Measurements from ENCODE around the gene KIAA0513. TPM values are rescaled to one million over a fixed set of nuclear protein-coding genes. Genes with fewer than 3 reads are reported as not detected.

Gene KIAA0513
- total and polyA plus RNA-seq, 5 donors from 2014 or later, result 1.5 to 7.5 (median 3.3) TPM

DNA sequence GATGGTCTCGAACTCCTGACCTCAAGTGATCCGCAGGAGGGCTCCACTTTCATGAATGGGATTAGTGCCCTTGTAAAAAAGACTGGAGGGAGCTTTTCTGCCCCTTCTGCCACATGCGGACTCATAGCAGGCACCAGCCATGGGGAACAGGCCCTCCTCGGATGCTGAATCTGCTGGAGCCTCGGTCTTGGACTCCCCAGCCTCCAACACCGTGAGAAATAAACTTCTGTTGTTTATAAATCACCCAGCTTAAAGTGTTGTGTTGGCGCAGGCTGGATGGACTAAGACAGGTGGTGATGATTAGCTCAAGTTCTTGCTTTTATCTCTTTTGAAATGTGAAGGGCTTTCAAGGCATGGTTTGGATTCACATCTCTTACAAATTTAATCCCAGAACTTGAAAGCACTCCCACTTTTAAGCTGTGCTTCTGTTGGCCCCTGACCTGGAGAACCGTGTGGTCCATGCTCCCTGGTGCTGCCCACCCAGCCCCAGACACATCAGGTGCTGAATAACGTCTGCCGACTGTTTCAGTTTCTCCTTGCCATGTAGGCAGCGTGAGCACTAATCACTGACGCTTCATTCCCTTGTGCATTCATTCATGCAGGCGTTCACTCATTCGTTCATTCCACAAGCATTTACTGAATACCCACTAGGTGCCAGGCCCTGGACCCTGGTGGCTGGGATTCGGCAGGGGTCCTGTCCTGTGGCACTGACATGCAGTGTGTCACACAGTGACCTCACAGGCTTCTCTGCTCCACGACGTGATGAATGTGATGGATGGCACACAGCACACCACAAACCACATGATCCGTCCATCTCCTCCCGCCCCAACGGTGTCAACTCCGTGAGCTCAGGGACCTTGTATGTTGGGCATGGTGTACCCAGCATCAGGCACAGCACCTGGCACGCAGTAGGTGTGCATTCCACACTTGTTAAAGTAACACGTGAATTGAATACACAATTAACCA lies 75.8 kb downstream of the KIAA0513 start:
- Histone ChIP-seq H3K36me3 (ENCODE audit: control insufficient read depth, insufficient read depth, low read length) (no peaks in the 10 kb centered on the region), H3K4me1 (ENCODE audit: control insufficient read depth, insufficient read depth, low read length, poor library complexity, severe bottlenecking) (peaks cover 12% of the 10 kb centered on the region), H3K9me3 (ENCODE audit: control insufficient read depth in 2 of 2, low read length in 2 of 2) (no peaks in the 10 kb centered on the region), H3K27me3 (ENCODE audit: control insufficient read depth, insufficient read depth, low read length) (no peaks in the 10 kb centered on the region), H3K4me3 (ENCODE audit: low read depth, low read length) (no peak overlapping the region), H3K27ac (ENCODE audit: insufficient read depth, low read length, poor library complexity, severe bottlenecking) (no peak overlapping the region)
- DNase-seq, result no peak
- H3K9me3 Mint-ChIP-seq, result no peaks in the 10 kb centered on the region
- H3K27ac Mint-ChIP-seq, result peak overlapping the region in 1 of 3 donors; percentile 62
- H3K4me3 Mint-ChIP-seq, result no peak overlapping the region
- ATAC-seq (ENCODE audit: low read depth in 2 of 2), result no peak
- no peaks in the 10 kb centered on the region for H3K36me3 Mint-ChIP-seq
- H3K27me3 Mint-ChIP-seq, result no peaks in the 10 kb centered on the region
- H3K4me1 Mint-ChIP-seq, result peaks cover 0 to 27% (median 3%) of the 10 kb centered on the region in 4 donors

DNA sequence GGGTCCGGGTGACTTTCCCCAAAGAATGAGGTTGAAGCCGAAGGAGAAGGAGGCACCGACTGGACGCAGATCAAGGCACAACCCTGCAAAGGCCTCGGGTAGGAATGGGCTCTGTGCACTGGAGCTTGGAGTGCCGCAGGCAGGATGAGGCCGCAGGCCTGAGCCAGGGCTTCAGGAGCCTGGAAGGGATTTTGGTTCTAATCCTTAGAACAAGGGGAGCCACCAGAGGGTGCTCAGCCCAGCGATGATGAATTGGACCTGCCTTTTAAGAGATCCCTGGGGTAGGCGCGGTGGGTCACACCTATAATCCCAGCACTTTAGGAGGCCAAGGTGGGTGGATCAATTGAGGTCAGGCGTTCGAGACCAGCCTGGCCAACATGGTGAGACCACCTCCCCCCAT lies 76.6 kb downstream of the KIAA0513 start:
- no peak for DNase-seq
- no peaks in the 10 kb centered on the region for H3K9me3 ChIP-seq (ENCODE audit: control insufficient read depth in 2 of 2, low read length in 2 of 2)
- H3K4me3 Mint-ChIP-seq, result no peak overlapping the region
- no peak overlapping the region for H3K4me3 ChIP-seq (ENCODE audit: low read depth, low read length)
- peaks cover 0 to 27% (median 3%) of the 10 kb centered on the region in 4 donors for H3K4me1 Mint-ChIP-seq
- no peaks in the 10 kb centered on the region for H3K36me3 ChIP-seq (ENCODE audit: control insufficient read depth, insufficient read depth, low read length)
- H3K9me3 Mint-ChIP-seq, result no peaks in the 10 kb centered on the region
- H3K27ac Mint-ChIP-seq, result peak overlapping the region in 1 of 3 donors; percentile 62
- H3K36me3 Mint-ChIP-seq, result no peaks in the 10 kb centered on the region
- H3K27me3 Mint-ChIP-seq, result no peaks in the 10 kb centered on the region
- peaks cover 12% of the 10 kb centered on the region for H3K4me1 ChIP-seq (ENCODE audit: control insufficient read depth, insufficient read depth, low read length, poor library complexity, severe bottlenecking)
- ATAC-seq (ENCODE audit: low read depth in 2 of 2), result no peak
- no peak overlapping the region for H3K27ac ChIP-seq (ENCODE audit: insufficient read depth, low read length, poor library complexity, severe bottlenecking)
- no peaks in the 10 kb centered on the region for H3K27me3 ChIP-seq (ENCODE audit: control insufficient read depth, insufficient read depth, low read length)

DNA sequence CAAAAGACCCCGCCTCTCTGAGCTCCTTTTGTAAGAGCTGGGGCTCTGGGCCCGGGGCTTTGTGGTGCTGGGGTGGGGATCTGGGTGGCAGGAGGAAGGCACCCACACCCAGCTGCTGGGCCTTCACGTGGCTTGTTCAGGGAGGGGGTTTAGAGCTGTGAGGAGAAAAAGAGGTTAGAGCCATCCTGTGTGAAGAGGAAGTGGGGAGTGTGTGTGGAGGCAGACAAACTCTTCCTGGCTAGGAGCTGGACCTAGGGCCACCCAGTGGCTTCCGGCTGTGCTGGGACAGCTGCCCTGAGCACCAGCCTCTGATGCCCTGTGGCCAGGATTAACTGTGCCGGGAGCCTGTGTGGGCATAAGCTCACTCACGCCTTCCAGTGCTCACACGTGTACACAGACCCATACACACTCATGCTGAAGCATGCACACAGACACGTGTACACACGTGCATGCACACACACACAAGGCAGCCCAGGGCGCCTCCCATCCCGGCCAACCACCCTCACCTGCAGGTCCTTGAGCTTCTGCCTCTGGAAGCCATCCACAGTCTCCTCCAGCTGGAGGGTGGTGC lies 77.3 kb downstream of the KIAA0513 start:
- no peak overlapping the region for H3K27ac ChIP-seq (ENCODE audit: insufficient read depth, low read length, poor library complexity, severe bottlenecking)

DNA sequence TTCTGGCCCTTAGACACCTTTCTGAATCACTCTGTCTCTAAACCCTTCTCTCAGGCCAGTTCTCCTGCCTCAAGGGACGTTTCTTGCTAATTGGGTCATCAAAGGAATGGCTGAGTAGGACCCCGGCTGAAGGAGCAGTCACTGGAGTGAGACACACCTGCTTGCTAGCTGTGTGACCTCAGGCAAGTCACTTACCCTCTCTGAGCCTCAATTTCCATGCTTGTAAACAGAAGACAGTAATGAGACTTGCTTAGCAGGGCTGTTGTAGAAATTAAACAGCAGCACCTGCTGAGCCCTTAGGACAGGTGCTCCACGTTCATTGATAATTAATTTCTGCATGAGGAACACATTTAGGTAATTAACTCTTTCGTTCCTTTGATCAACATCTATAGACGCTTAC lies 77.9 kb downstream of the KIAA0513 start:
- Mint-ChIP-seq H3K27me3 (no peaks in the 10 kb centered on the region), H3K27ac (peak overlapping the region in 2 of 3 donors; percentile 76 to 78), H3K4me3 (no peak overlapping the region), H3K4me1 (peaks cover 0 to 27% (median 3%) of the 10 kb centered on the region in 4 donors), H3K36me3 (no peaks in the 10 kb centered on the region), H3K9me3 (no peaks in the 10 kb centered on the region)
- no peak overlapping the region for H3K27ac ChIP-seq (ENCODE audit: insufficient read depth, low read length, poor library complexity, severe bottlenecking)
- peaks cover 12% of the 10 kb centered on the region for H3K4me1 ChIP-seq (ENCODE audit: control insufficient read depth, insufficient read depth, low read length, poor library complexity, severe bottlenecking)
- no peak overlapping the region for H3K4me3 ChIP-seq (ENCODE audit: low read depth, low read length)
- no peaks in the 10 kb centered on the region for H3K27me3 ChIP-seq (ENCODE audit: control insufficient read depth, insufficient read depth, low read length)
- no peaks in the 10 kb centered on the region for H3K9me3 ChIP-seq (ENCODE audit: control insufficient read depth in 2 of 2, low read length in 2 of 2)
- ATAC-seq (ENCODE audit: low read depth in 2 of 2) (no peak), DNase-seq (no peak)
- H3K36me3 ChIP-seq (ENCODE audit: control insufficient read depth, insufficient read depth, low read length), result no peaks in the 10 kb centered on the region

More for the DNA sequence above, 77.3 kb downstream of the KIAA0513 start:
- peak overlapping the region; percentile 76 to 91 (median 78) for H3K27ac Mint-ChIP-seq
- Histone ChIP-seq H3K4me3 (ENCODE audit: low read depth, low read length) (no peak overlapping the region), H3K36me3 (ENCODE audit: control insufficient read depth, insufficient read depth, low read length) (no peaks in the 10 kb centered on the region), H3K27me3 (ENCODE audit: control insufficient read depth, insufficient read depth, low read length) (no peaks in the 10 kb centered on the region), H3K9me3 (ENCODE audit: control insufficient read depth in 2 of 2, low read length in 2 of 2) (no peaks in the 10 kb centered on the region), H3K4me1 (ENCODE audit: control insufficient read depth, insufficient read depth, low read length, poor library complexity, severe bottlenecking) (peaks cover 12% of the 10 kb centered on the region)
- ATAC-seq (ENCODE audit: low read depth in 2 of 2) (peak; percentile 66 to 69), DNase-seq (peak in 2 of 3 donors; percentile 20 to 75)
- H3K9me3 Mint-ChIP-seq, result no peaks in the 10 kb centered on the region
- no peaks in the 10 kb centered on the region for H3K36me3 Mint-ChIP-seq
- peaks cover 0 to 27% (median 3%) of the 10 kb centered on the region in 4 donors for H3K4me1 Mint-ChIP-seq
- H3K27me3 Mint-ChIP-seq, result no peaks in the 10 kb centered on the region
- peak overlapping the region in 2 of 4 donors; percentile 48 to 50 for H3K4me3 Mint-ChIP-seq

DNA sequence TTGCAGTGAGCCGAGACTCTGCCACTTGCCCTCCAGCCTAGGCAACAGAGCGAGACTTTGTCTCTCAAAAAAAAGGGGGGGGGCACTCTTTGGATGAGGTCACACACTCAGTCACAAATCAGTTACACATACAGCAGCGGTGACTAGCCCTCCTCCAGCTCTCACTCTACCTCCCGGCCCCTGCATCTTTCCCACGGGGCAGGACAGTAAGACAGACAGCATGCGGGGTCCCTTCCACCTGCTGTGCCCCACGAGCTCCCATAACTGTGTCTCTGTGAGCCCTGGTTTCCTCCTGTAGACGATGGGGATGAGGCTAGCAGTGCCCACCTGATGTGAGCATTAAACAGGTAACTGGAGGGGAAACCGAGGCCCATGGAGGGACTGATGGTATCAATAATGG lies 79.5 kb downstream of the KIAA0513 start:
- Mint-ChIP-seq H3K4me3 (no peak overlapping the region), H3K36me3 (no peaks in the 10 kb centered on the region), H3K27ac (no peak overlapping the region), H3K27me3 (no peaks in the 10 kb centered on the region), H3K9me3 (no peaks in the 10 kb centered on the region), H3K4me1 (peaks cover 0 to 24% (median 3%) of the 10 kb centered on the region in 4 donors)
- Histone ChIP-seq H3K4me1 (ENCODE audit: control insufficient read depth, insufficient read depth, low read length, poor library complexity, severe bottlenecking) (peaks cover 12% of the 10 kb centered on the region), H3K9me3 (ENCODE audit: control insufficient read depth in 2 of 2, low read length in 2 of 2) (no peaks in the 10 kb centered on the region), H3K27ac (ENCODE audit: insufficient read depth, low read length, poor library complexity, severe bottlenecking) (no peak overlapping the region), H3K27me3 (ENCODE audit: control insufficient read depth, insufficient read depth, low read length) (no peaks in the 10 kb centered on the region), H3K4me3 (ENCODE audit: low read depth, low read length) (no peak overlapping the region), H3K36me3 (ENCODE audit: control insufficient read depth, insufficient read depth, low read length) (no peaks in the 10 kb centered on the region)
- ATAC-seq (ENCODE audit: low read depth in 2 of 2) (no peak), DNase-seq (no peak)

DNA sequence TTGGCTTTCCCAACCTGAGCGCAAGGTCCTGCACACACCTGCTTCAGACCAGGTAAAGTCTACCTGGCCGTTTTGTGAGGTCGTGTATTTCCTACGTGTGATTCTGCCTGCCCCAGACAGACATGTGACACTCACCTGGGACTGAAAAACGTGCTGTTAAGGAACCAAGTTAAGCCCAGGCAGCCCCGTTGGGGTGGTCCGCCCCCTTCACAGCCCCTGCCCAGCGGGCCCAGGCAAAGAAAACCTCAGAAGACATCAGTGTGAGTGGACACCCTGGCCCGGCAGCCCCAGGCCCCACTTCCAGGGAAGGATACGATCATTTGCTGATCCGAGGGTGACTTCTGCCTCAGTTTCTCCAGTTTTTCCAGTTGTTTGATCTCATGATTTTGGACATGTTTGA lies 79.9 kb downstream of the KIAA0513 start:
- Histone ChIP-seq H3K27me3 (ENCODE audit: control insufficient read depth, insufficient read depth, low read length) (no peaks in the 10 kb centered on the region), H3K9me3 (ENCODE audit: control insufficient read depth in 2 of 2, low read length in 2 of 2) (no peaks in the 10 kb centered on the region), H3K4me1 (ENCODE audit: control insufficient read depth, insufficient read depth, low read length, poor library complexity, severe bottlenecking) (peaks cover 12% of the 10 kb centered on the region), H3K4me3 (ENCODE audit: low read depth, low read length) (no peak overlapping the region), H3K36me3 (ENCODE audit: control insufficient read depth, insufficient read depth, low read length) (no peaks in the 10 kb centered on the region), H3K27ac (ENCODE audit: insufficient read depth, low read length, poor library complexity, severe bottlenecking) (no peak overlapping the region)
- Mint-ChIP-seq H3K4me3 (no peak overlapping the region), H3K27ac (no peak overlapping the region), H3K9me3 (no peaks in the 10 kb centered on the region), H3K4me1 (peaks cover 0 to 24% (median 3%) of the 10 kb centered on the region in 4 donors), H3K36me3 (no peaks in the 10 kb centered on the region), H3K27me3 (no peaks in the 10 kb centered on the region)
- no peak for DNase-seq
- no peak for ATAC-seq (ENCODE audit: low read depth in 2 of 2)

DNA sequence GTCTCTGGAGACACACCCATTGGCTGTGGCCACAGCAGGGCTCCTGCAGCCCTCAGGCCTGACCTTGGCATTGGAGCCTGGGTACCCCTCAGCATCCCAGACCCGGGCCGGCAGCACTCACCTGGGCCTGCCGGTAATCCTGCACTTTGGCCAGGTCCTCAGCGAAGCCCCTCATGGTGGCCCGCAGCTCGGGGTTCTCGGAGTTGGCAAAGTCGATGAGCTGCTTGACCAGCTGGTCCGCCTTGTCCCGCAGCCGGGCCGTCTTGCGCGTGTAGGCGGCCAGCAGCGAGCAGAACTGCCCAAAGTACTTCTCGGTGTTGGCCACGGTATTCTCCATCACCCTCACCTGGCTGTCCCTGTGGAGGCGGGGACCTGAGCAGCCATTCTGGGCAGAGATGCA lies 82.5 kb downstream of the KIAA0513 start:
- H3K27ac Mint-ChIP-seq, result no peak overlapping the region
- no peak for DNase-seq
- Histone ChIP-seq H3K36me3 (ENCODE audit: control insufficient read depth, insufficient read depth, low read length) (no peaks in the 10 kb centered on the region), H3K4me1 (ENCODE audit: control insufficient read depth, insufficient read depth, low read length, poor library complexity, severe bottlenecking) (peaks cover 4% of the 10 kb centered on the region), H3K4me3 (ENCODE audit: low read depth, low read length) (no peak overlapping the region), H3K27me3 (ENCODE audit: control insufficient read depth, insufficient read depth, low read length) (no peaks in the 10 kb centered on the region), H3K27ac (ENCODE audit: insufficient read depth, low read length, poor library complexity, severe bottlenecking) (no peak overlapping the region), H3K9me3 (ENCODE audit: control insufficient read depth in 2 of 2, low read length in 2 of 2) (no peaks in the 10 kb centered on the region)
- no peak for ATAC-seq (ENCODE audit: low read depth in 2 of 2)
- no peaks in the 10 kb centered on the region for H3K36me3 Mint-ChIP-seq
- no peaks in the 10 kb centered on the region for H3K9me3 Mint-ChIP-seq
- H3K4me3 Mint-ChIP-seq, result no peak overlapping the region
- peaks cover 0 to 9% (median 5%) of the 10 kb centered on the region in 4 donors for H3K4me1 Mint-ChIP-seq
- no peaks in the 10 kb centered on the region for H3K27me3 Mint-ChIP-seq
